ENCODE data around the gene KSR2.
A peak's percentile ranks its signal among the peaks of the same experiment; 100 is the strongest.

KSR2 gene

DNA sequence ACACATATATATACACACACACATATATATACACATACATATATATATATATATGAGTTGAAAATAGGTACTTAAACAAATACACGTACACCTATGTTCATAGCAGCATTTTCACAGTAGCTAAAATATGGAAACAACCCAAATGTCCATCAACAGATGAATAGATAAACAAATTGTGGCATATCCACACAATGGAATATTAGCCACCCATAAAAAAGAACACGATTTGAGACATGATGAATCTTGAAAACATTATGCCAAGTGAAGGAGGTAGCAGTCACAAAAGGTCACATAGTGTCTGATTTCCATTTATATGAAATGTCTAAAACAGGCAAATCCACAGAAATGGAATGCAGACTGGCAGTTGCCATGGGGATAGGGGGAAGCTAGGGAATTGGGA is 276.3 kb downstream of the KSR2 start:
- no peak for DNase-seq (ENCODE audit: low spot score)

DNA sequence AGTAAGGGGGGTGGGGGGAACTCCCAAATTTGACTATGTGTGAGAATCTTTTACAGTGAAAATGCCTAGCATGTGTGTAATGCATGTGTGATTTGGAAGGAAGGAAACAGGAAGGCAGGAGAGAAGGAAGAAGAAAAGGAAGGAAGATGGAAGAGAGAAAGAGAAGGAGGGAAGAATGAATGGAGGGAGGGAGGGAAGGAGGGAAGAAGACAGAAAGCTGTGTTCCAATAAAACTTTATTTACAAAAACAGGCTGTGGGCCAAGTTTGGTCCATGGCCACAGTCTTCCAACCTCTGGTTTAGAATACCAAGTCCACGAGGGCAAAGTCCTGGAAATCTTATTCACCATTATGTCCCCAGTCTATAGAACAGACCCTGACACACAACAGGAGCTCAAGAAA is 278.9 kb downstream of the KSR2 start:
- no peak for DNase-seq (ENCODE audit: low spot score)

DNA sequence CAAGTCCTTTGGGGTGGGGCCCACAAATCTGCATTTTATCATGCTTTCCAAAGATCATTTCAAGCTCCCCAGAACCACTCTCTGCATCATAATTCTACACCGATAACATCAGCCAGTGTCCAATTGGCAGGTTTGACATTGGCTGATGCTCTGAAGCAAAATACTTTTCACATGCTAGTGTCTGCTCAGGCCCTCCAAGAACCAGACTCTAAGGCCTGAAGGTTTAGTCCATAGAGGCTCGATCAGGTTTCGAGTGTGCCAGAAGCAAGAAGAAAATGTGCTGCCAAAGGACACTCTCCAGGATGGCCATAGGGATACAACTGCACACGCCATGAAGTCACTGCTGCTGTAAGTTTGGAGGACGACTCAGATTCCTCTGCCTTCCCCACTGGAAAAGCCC is 280.3 kb downstream of the KSR2 start:
- DNase-seq (ENCODE audit: low spot score): no peak

DNA sequence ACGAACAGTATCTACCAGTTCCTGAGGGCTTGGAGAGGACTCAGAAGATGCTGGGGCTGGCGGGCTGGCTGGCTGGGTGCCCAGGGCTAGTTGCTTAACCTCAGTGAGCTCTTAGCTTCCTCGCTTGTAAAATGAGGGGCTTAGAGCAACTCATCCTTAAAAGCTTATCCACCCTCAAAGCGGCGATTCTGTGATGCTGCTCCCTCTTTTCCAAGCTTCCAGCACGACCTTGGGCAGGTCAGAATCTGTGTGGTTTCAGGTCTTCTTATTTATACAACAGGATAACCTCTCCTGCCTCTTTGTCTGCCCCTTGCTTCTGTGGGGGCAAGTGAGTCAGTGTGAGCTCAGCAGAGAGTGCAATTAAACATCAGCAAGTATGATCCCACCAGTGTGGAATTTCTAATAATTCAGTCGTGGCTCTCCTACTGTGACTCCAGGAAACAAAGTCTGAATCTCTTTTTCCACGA is 281.8 kb downstream of the KSR2 start:
- no peak for DNase-seq (ENCODE audit: low spot score)

DNA sequence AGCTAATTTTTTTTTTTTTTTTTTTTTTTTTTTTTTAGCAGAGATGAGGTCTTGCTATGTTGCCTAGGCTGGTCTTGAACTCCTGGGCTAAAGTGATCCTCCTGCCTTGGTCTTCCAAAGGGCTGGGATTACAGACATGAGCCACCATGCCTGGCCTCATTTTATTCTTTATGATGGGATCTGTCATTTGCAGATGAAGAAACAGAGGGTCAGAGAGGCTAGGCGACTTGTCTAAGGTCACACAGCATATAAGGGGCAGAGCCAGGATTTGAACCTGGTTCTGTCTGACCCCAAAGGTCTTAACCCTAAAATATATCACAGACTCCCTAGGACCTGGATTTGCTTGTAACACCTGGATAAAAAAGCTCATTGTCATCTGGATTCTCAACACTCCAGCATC is 282.6 kb downstream of the KSR2 start:
- no peak for DNase-seq (ENCODE audit: low spot score)

DNA sequence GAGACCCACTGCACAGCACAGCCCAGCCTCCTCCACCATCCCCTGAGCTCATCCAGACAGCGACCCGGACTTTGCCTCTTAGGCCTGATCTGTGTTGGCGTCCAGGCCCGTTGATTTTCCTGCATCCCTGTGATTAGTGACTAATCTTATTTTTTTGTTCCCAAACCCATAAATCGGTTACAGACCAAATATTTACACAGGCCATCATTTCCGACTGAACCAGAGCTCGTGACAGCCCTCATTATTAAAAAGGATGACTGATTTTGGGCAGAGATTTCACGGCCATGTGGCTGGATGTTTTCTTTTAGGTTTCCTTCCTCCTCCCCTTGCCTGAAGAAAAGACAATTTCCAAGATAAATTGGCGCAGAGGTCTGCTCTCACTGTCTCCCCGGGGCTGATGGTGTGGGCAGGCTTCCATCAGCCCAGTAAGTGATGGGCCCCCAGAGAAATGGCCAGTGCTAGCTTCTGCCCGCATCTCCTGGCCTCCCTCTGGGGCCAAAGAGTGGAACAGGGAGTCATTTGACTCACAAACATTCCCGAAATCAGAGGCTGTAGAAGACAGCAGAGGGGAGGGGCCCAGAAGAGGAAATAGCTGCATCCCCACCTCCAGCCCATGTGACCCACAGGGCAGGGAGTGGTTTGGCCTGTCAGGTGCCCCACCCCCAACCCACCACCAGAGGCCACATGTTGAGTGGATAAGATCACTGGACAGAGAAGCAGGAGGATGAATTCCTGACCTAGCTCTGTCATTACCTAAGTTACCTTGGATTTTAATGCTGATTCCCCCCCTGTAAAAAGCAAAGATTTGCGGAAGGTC is 283.5 kb downstream of the KSR2 start:
- DNase-seq (ENCODE audit: low spot score): peak; percentile 27

DNA sequence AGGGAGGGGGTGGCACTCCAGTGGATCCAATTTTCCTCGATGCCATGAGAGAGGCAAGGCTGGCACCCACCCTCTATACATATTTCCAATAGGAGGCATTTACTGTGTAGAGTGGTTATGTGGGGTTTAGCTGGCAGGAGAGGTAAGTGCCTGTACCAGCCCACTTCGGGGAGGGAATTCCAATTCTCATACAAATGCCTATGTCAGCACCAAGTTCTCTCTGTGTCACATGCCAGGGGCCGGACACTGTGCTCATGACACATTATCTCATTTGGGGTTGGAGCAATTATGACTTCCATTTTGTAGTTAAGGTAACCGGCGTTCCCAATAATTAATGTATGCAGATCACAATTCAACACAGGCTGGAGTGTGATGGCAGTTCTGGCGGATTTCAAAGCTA is 284.3 kb downstream of the KSR2 start:
- DNase-seq (ENCODE audit: low spot score): no peak

DNA sequence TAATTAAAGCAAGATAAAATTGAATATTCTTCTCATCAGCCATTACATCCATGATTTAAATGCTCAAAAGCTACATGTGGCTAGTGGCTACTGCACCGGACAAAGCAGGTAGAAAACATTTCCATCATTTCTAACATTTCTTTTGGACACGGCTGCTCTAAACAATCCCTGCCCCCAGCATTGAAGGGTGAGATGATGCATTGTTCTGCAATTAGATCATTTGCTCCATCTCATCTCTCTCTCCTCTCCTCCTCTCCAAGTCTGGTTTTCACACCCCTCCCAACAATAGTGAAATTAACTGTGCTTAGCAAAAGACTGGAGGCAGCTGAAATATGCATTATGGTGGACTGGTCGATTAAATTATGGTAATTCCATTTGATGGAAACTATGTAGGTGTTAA is 288.5 kb downstream of the KSR2 start:
- no peak for DNase-seq (ENCODE audit: low spot score)

DNA sequence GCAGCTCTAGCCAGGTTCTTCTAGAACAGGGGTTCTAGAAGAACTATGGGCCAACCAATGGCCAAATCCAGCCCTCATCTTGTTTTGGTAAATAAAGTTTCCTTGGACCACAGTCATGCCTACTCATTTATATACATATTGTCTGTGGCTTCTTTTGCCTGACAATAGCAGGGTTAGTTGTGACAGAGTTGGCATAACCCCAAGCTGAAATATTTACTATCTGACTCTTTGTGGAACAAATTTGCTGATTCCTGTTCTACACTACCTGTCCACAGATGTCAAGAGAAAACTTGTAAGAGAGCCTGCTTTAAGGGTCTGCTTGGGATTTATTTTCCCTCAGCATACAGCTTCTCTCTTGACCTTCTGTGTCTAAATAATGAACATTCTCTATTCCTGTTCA is 289.0 kb downstream of the KSR2 start:
- DNase-seq (ENCODE audit: low spot score): no peak

DNA sequence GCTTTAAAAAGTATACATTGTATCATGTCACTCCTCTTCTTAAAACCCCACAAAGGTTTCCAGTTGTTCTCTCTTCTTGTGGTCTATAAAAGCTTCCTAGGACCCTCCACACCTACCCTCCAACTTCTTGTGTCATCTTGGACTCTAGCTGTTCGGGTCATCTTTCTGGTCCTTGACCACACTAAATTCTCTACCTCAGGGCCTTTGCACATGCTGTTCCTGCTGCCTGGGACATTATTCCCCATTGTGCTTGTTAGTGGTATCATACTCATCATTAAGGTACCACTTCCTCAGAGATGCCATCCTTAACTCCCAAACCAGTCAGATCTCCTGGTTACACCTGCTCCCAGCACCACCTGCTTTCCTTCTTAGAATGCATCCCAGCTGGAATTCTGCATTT is 294.0 kb downstream of the KSR2 start:
- no peak for DNase-seq (ENCODE audit: low spot score)

DNA sequence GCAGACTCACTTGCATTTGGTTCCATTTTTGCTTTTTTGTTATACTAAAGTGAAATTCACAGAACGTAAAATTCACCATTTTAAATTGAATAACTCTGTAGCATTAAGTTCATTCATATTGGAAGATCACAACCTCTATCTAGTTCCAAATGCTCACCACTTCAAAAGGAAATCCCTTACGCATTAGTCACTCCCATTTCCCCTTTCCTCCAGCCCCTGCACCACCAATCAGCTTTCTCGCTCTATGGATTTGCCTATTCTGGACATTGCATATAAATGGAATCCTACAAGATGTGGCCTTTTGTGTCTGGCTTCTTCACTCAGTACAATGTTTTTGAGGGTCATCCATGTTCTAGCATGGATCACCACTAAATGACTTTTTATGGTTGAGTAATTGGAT is 294.5 kb downstream of the KSR2 start:
- DNase-seq (ENCODE audit: low spot score): no peak

DNA sequence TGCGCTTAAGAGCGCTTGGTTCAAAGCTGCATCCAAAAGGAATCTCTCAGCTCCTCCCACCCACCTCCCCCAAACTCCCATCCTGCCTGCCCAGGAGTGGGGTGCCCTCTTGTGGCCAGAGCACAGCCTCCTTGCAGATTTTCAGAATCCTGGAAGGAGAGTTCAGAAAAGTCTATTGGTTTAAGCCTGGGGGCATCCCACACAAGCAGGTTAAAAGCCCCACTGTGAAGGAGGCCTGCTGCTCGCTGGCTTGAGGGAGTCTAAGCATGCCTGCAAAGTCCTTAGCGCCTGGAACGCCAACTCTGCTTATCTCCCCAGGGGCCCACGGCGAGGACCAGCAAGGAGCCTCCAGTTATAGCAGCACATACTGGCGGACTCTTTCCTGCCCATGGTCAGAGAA is 297.1 kb downstream of the KSR2 start:
- DNase-seq (ENCODE audit: low spot score): no peak

DNA sequence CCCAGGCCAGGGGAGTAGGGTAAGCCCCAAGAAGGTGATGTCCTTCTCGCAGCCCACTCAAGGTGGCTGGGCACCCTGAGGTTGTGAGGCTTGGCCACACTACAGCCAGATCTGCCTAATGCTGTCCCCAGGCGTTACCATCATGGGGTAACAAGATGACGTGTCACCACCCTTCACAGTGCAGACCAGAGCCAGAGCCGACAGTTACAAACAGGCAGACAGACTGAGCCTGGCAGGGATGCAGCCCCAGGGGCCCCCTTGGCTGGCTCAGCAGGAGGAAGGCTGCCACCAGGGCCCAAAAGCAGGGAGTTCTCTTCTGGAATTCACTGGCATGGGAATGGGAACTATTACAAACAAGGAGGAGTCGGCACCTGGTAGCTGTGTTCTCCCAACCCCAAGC is 304.6 kb downstream of the KSR2 start:
- no peak for DNase-seq (ENCODE audit: low spot score)

DNA sequence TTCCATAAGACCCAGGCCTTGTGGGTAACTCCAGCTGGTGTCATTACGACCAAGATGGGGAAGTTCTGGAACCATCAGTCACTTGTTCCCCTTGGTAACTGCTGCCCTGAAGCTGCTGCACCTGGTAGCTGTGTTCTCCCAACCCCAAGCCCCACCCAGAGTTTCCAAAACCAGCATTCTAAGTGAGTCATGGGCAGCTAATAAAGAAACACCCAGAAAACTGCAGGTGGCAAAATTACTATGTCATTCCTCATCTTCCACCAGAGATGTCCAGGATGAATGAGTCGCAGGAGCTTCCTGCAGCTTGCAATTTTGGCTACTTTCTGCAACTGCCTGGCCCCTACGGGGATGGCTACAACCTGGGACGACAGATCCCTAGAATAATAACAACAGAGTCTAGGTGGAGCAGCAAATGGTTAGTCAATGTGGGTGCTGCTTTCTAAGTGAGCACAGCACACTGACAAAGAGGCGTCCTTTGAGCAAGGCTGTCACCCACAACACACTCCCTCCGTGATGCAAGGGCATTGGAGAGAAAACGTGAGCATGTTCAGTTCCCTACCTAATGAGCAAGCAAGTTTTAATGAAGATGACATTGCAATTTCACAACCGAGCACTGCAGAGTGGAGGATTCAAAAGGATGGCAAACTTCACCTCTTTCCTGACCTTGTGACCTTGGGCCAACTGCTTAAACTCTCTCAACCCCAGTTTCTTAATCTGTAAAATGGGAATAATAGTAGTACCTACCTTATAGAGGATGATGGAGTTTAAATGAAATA is 306.0 kb downstream of the KSR2 start:
- no peak for DNase-seq (ENCODE audit: low spot score)

DNA sequence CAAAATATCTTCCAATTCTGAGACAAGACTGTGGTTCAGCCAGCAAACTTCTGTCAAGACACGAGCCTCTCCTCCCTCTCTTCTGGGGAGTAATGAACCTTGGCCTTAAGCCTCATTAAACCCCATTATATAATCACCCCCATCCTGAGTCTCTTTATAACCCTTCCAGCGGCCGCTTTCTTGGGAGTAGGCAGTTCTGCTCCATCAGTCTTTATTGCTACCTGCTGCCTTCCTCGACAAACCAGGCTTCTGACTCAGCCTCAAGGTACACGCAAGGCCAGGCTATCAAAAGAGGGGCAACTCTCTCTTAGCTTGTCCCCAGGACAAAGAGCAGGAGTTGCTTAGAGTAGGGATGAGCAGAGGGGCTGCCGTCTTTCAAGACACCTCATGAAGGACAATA is 306.6 kb downstream of the KSR2 start:
- no peak for DNase-seq (ENCODE audit: low spot score)

DNA sequence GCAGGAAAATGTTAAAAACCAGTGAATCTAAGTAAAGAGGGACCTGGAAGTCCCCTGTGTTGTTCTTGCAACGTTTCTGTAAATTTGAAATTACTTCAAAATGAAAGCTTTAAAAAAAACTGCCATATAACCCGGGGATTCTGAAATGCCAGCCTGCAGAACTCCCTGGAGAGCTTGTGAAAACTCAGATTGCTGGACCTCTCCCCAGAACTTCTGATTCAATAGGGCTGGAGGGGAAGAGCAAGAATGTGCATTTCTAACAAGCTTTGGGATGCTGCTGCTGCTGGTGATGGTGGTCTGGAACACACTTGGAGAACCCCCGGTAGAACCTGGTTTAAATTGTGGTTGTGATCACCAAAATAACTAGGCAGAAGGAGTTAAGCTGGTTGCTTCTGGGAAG is 307.3 kb downstream of the KSR2 start:
- no peak for DNase-seq (ENCODE audit: low spot score)

DNA sequence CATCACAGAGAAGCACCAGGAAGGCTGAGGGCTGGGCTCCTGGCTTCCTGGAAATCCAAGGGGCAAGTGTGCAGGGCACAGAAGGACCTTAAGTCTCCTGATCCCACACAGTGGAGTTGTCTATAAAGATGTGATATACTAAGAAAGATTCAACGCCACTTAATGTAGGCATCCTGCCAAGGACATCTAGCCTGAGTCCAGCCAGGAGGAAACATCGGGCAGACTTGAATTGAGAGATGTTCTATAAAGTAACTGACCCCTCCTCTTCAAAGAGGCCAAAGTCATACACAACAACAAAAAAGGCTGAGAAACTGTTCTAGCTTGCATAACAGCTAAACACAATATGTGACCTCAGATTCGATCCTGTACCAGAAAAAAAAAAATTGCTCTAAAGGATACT is 307.9 kb downstream of the KSR2 start:
- DNase-seq (ENCODE audit: low spot score): no peak

DNA sequence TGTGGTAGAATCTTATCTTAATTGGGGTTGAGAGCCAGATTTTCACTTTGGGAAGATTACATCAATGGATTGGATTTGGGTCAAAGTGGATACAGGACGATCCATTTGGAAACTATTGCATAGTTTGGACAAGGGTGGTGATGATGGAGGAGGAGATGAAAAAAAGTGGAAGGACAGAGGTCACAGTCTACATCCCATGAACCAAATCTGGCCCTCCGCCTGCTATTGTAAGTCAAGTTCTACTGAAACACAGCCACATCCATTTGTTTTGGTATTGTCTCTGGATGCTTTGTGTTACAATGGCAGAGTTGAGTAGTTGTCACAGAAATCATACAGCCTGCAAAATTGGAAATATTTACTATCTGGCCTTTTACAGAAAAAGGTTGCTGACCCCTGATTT is 310.6 kb downstream of the KSR2 start:
- DNase-seq (ENCODE audit: low spot score): no peak

DNA sequence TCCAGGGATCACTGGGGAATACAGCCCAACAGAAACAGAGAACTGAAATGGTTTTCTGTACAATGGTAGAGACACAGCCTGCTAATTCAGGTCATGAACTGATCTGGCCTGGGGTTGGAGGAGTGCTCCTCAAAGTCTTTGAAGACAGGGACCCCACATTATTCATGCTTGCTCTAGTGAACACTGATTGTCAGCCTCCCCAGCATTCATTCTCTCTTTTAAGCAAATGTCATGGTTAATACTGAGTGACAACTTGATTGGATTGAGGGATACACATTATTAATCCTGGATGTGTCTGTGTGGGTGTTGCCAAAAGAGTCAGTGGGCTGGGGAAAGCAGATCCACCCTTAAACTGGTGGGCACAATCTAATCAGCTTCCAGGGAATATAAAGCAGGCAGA is 319.0 kb downstream of the KSR2 start:
- DNase-seq (ENCODE audit: low spot score): no peak

DNA sequence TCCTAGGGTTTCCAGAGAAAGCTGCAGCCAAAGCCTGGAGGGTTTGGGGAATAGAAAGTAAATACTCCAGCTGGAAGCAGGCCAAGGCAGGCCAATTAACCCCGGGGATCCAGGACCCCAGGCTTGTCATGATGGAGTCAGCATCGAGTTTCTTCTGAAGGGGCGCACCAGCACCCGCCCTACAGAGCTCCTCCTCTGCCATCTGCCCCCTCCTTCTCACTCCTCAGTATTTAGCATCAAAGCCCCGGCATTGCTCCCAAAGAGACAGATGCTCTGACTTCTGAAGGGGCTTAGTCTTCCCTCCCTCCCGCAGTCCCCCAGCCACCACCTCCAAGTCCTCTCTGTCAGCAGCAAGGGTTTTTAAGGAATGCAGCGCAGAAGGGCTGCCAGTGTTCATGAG is 322.3 kb downstream of the KSR2 start:
- no peak for DNase-seq (ENCODE audit: low spot score)

DNA sequence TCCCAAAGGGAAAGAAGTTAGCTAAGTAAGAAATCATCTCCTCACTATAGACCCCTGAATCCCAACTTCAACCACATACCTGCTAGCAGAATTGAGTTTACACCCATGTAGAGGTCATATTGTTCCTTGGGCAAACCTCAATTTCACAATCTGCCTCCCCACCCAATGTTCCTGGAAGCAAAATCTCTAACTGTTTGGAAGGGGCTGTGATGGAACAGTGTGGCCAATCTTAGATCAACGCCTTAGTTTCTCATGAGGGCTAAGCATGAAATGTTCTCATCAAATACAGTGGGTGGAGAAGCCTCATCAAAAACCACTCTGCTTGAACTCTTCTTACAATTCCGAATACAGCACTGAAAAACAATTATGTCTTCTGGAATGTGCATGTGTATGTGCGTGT is 323.3 kb downstream of the KSR2 start:
- DNase-seq (ENCODE audit: low spot score): no peak

DNA sequence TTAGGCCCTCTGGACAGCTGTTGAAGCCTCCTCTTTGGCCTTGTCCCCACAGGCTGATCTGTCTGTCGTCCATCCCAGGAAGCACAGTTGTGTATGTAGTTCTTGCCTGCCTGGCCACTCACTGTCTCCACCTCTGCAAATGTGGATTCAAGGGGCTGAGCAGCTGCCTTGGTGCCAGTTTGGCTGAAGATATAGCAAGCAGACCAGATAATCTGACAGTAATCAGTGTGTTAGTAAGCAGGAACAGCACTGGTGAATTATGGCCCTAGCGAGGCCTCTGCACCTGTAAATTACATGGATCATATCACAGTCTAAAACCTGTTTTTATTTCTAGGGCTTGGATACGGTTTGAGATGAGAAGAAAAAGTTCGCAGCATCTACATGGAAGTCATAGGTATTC is 324.8 kb downstream of the KSR2 start:
- DNase-seq (ENCODE audit: low spot score): peak; percentile 27

DNA sequence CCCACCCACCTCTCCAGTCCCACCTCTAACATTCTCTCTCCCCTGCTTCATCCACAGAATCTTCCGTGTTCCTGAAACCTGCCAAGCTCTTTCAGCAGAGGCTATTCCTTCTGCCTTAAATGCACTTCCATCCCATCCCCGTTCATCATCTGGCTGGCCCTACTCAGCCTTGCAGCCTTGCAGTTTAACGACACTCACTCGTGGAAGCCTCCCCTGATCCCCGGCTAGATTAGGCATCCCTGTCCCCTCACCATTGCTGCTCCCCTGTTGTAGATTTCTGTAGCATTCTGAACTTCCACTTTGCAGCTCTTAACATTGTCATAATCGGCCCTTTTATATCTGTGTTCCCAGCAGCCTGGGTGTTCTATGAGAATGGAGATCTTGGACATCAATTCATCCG is 326.9 kb downstream of the KSR2 start:
- DNase-seq (ENCODE audit: low spot score): no peak

Measured in SK-N-DZ (cell line).